ENCODE results near the gene TENM4.

DNA sequence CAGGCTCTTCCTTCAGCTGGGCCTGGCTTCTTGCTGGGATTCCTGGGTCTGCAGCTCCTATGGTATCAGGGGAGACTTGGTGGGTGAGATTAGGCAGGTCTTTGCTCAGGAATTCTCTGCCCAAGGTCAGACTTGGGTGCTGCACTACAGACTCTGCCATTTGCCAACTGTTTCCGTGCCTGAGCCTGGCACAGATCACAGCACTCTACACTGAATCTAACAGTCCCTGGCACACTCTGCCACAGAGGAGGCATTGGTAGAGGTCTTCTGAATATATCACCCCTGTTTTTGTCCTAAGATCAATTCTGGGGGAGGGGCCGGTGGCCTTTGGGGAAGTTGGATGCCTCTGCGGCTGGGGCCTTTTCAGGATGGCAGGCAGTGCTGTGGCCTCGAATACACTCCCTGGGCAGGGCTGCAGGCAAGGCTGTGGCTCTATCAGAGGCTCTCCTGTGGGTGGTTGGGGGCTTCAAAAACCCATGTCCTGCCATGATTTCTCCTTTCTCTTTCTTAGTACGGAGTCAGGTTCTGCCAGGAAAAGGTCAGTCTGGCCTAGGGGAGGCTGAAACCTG is 751.2 kb downstream of the TENM4 start:
- TF ChIP-seq, protein P1, sequence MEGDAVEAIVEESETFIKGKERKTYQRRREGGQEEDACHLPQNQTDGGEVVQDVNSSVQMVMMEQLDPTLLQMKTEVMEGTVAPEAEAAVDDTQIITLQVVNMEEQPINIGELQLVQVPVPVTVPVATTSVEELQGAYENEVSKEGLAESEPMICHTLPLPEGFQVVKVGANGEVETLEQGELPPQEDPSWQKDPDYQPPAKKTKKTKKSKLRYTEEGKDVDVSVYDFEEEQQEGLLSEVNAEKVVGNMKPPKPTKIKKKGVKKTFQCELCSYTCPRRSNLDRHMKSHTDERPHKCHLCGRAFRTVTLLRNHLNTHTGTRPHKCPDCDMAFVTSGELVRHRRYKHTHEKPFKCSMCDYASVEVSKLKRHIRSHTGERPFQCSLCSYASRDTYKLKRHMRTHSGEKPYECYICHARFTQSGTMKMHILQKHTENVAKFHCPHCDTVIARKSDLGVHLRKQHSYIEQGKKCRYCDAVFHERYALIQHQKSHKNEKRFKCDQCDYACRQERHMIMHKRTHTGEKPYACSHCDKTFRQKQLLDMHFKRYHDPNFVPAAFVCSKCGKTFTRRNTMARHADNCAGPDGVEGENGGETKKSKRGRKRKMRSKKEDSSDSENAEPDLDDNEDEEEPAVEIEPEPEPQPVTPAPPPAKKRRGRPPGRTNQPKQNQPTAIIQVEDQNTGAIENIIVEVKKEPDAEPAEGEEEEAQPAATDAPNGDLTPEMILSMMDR (IDR thresholded peaks at IDR 0.05) = no peak
- TF ChIP-seq POLR2A (IDR thresholded peaks at IDR 0.05) = no peak

Measured in uterus (tissue), 2 donors.